Neutrophil (primary cell): ENCODE measurements around the gene MTCH2.

Experiments used
- H3K27ac ChIP-seq: fragments of 200-600 bp; sonication (generic); 2 replicates; pipeline ENCODE4 v1.5.1; 2016; ENCODE audit warnings: mild to moderate bottlenecking, moderate library complexity
- H3K27me3 ChIP-seq: fragments of 200-600 bp; sonication (generic); 2 replicates; pipeline ENCODE4 v1.6.0; 2016; ENCODE audit warnings: mild to moderate bottlenecking
- H3K36me3 ChIP-seq: fragments of 200-600 bp; sonication (generic); 2 replicates; pipeline ENCODE4 v1.5.1; 2017
- H3K4me1 ChIP-seq, 2 experiments: fragments of 200-600 bp in 1 of 2; sonication (generic) in 1 of 2; 1 replicate in 1 of 2; 2 replicates in 1 of 2; pipeline versions ENCODE4 v1.5.1 to v1.6.1; 2013 to 2016; ENCODE audit warnings: low read depth in 1 of 2, low read length in 1 of 2, mild to moderate bottlenecking in 1 of 2, moderate library complexity in 1 of 2; ENCODE audit not compliant: control insufficient read depth in 1 of 2, insufficient read depth in 1 of 2
- H3K4me3 ChIP-seq, 2 experiments: fragments of 200-600 bp in 1 of 2; sonication (generic) in 1 of 2; 1 replicate in 1 of 2; 2 replicates in 1 of 2; pipeline ENCODE4 v1.5.1; 2013 to 2016; ENCODE audit warnings: low read depth in 1 of 2, low read length in 1 of 2, mild to moderate bottlenecking in 1 of 2, moderate library complexity in 1 of 2
- H3K9me3 ChIP-seq: fragments of 200-600 bp; sonication (generic); 2 replicates; pipeline ENCODE4 v1.5.1; 2016
- CTCF ChIP-seq: fragments of 200-600 bp; sonication (generic); IDR thresholded peaks from 2 replicates; pipeline ENCODE4 v1.5.1; 2016; ENCODE audit warnings: antibody characterized with exemption

The MTCH2 gene

DNA sequence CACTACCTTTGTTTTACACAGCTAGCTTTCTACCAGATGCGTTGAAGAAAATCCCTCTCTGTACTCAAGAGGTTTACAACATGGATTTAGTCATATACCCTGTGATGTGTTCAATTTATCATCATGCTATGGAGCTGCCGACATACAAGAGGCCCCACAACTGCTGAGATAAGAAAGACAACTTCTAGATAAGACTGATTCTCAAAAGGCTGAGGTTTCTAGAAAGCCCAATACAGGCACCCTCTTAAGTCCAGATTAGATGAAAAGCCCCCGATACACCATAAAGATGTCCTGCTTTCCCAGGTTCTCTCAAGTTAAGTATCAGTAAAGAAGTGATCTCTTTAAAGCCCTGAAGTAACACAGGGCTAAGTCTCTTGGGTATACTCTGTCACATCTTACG lies 14.3 kb downstream of the MTCH2 start:
- H3K27me3 ChIP-seq, result no peaks in the 10 kb centered on the region
- H3K4me1 ChIP-seq, result no peaks in the 10 kb centered on the region
- no peak overlapping the region for H3K4me3 ChIP-seq
- no peaks in the 10 kb centered on the region for H3K9me3 ChIP-seq
- no peak for TF ChIP-seq CTCF
- no peak overlapping the region for H3K27ac ChIP-seq
- peaks cover 83% of the 10 kb centered on the region for H3K36me3 ChIP-seq

GRCh38 chr11:47626234-47626633 lies 16.1 kb downstream of the MTCH2 start:
- Histone ChIP-seq H3K27ac (no peak overlapping the region), H3K4me3 (no peak overlapping the region), H3K9me3 (no peaks in the 10 kb centered on the region), H3K36me3 (peaks cover 91% of the 10 kb centered on the region), H3K27me3 (no peaks in the 10 kb centered on the region), H3K4me1 (no peaks in the 10 kb centered on the region)
- no peak for TF ChIP-seq CTCF

GRCh38 chr11:47620836-47621378 lies 21.5 kb downstream of the MTCH2 start:
- no peak overlapping the region for H3K27ac ChIP-seq
- no peak overlapping the region for H3K4me3 ChIP-seq
- peaks cover 79% of the 10 kb centered on the region for H3K36me3 ChIP-seq
- no peaks in the 10 kb centered on the region for H3K27me3 ChIP-seq
- H3K9me3 ChIP-seq, result no peaks in the 10 kb centered on the region
- no peaks in the 10 kb centered on the region for H3K4me1 ChIP-seq
- TF ChIP-seq CTCF, result no peak

DNA sequence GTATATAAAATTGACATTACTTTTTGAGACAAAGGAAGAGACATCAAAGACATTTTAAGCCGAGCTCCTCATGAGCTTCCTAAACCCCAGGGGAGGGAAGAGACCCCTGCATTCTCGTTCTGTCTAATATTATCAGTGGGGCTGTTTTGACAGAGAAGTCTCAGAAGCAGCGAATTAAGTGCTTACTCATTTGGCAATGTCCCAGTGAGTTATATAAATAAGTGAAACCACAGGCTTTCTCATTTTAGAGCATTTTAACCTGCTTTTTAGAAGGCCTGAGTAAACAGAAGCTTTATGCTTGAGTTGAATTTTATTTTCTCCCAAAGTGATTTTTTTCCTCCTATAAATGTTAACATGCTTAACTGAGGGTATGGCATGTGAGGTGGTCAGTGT lies 24.9 kb downstream of the MTCH2 start:
- no peaks in the 10 kb centered on the region for H3K9me3 ChIP-seq
- H3K4me1 ChIP-seq, result no peaks in the 10 kb centered on the region
- H3K27me3 ChIP-seq, result no peaks in the 10 kb centered on the region
- TF ChIP-seq CTCF, result no peak
- peaks cover 48% of the 10 kb centered on the region for H3K36me3 ChIP-seq
- H3K4me3 ChIP-seq, result no peak overlapping the region
- no peak overlapping the region for H3K27ac ChIP-seq

- TF ChIP-seq CTCF, result no peak
- no peaks in the 10 kb centered on the region for H3K27me3 ChIP-seq
- H3K36me3 ChIP-seq, result peaks cover 43% of the 10 kb centered on the region
- H3K27ac ChIP-seq, result no peak overlapping the region
- H3K4me3 ChIP-seq, result no peak overlapping the region
- no peaks in the 10 kb centered on the region for H3K9me3 ChIP-seq
- H3K4me1 ChIP-seq, result no peaks in the 10 kb centered on the region
Observed at GRCh38 chr11:47616726-47617416, 25.5 kb downstream of the MTCH2 start.
